Suprapubic skin (tissue), 4 donors: ENCODE results near the gene SCO2. TPM values are rescaled to one million over a fixed set of nuclear protein-coding genes. Genes with fewer than 3 reads are reported as not detected.

Source experiments
- DNase-seq, 2 donors: peaks; one replicate each; pipeline ENCODE4 v3.0.0-alpha.2; 2019; ENCODE audit warnings: low spot score in 2 of 2
- H3K27ac ChIP-seq: fragments of 200-600 bp; sonication (generic); one replicate; pipeline ENCODE4 v1.5.1; 2019
- H3K27me3 ChIP-seq: fragments of 200-600 bp; sonication (generic); one replicate; pipeline ENCODE4 v1.5.1; 2019
- H3K36me3 ChIP-seq: fragments of 200-600 bp; sonication (generic); one replicate; pipeline ENCODE4 v1.5.1; 2019
- H3K4me1 ChIP-seq: fragments of 200-600 bp; sonication (generic); one replicate; pipeline ENCODE4 v1.5.1; 2019
- H3K4me3 ChIP-seq: fragments of 200-600 bp; sonication (generic); one replicate; pipeline ENCODE4 v1.5.1; 2019; ENCODE audit warnings: mild to moderate bottlenecking
- H3K9me3 ChIP-seq: fragments of 200-600 bp; sonication (generic); one replicate; pipeline ENCODE4 v1.5.1; 2019
- EP300 ChIP-seq: sonication (generic); formaldehyde crosslinking; IDR thresholded peaks from one replicate; pipeline ENCODE4 v1.6.1; 2017; ENCODE audit warnings: antibody characterized with exemption
- POLR2A ChIP-seq, 2 donors: fragments of 450-650 bp; IDR thresholded peaks; one replicate each; pipeline ENCODE4 v1.6.1; 2017; ENCODE audit warnings: antibody characterized with exemption in 2 of 2, mild to moderate bottlenecking in 2 of 2, moderate library complexity in 2 of 2
- POLR2AphosphoS5 ChIP-seq, 3 donors: sonication (generic); formaldehyde crosslinking; IDR thresholded peaks; one replicate each; pipeline ENCODE4 v1.6.1; 2017; ENCODE audit warnings: antibody characterized with exemption in 3 of 3
- WGBS: methylation state at CpG from one replicate; pipeline ENCODE4 v1.1.5; 2018; 5-methylcytosine and 5-hydroxymethylcytosine counted together
- total RNA-seq, 4 donors: library from RNA; depleted of rRNA; stranded (reverse); fragments of >200 nt; gene quantifications; one replicate each; pipeline ENCODE4 v1.1.0, GENCODE V29; 2016
- TF ChIP-seq, protein P1 (sequence below), 2 donors: fragments of 200-600 bp in 1 of 2; fragments of 450-650 bp in 1 of 2; sonication (generic) in 1 of 2; IDR thresholded peaks; one replicate each; pipeline ENCODE4 v1.5.1; 2016 to 2019; ENCODE audit warnings: antibody characterized with exemption in 2 of 2, mild to moderate bottlenecking in 1 of 2, moderate library complexity in 1 of 2

Gene SCO2
- total RNA-seq, 4 donors from 2014 or later = 1.7 to 7.9 (median 4.7) TPM; not detected in 1

DNA sequence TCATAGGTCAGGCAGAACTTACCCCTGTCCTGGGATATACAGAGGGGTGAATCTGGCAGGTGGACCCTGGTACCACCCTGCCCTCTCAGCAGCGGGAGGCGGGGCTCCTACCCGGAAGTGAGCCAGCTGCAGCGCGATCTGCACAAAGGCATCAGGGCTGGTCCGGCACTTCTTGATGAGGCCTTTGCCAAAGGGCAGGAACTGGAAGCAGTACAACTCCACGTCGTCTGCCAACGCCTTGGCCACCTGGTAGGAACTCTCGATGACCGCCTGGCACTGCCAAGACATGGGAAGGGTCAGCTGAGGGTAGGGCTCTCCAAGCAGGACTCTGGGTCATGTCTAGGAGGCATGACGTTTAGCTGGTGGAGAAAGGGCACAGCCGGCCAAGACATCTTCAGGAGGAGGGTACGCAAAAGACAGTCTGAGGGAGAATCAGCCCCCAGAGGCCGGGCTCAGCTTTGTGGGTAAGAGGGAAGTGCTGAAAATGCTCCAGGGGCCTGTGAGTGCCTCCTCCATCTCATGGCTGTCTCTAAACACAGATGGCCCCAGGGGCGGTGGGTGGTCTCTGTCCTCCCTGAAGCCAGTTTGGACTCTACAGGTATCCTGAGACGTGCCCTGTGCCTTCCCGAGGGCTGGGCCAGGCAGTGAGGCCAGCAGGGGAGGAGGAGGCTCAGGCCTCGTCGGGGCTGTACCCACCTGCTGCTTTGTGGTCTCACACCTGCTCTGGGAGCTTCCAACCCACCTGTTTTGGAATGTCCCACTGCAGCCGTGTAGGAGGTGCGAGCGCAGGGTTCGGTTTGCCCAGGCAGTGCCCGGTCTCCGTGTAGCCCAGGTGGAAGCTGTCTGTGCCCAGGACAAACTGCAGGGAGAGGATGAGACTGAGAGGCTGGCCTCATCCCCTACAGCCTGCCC is 46.1 kb upstream of the SCO2 start:
- H3K27me3 ChIP-seq = no peaks in the 10 kb centered on the region
- H3K4me1 ChIP-seq = no peaks in the 10 kb centered on the region
- no peak overlapping the region for H3K4me3 ChIP-seq
- WGBS = 84% methylated on average over 14 of the region's 26 CpGs
- H3K27ac ChIP-seq = no peak overlapping the region
- DNase-seq = peak in 1 of 2 donors; percentile 55
- TF ChIP-seq POLR2A (IDR thresholded peaks at IDR 0.05) (no peak), POLR2AphosphoS5 (IDR thresholded peaks at IDR 0.05) (no peak), EP300 (no peak)
- TF ChIP-seq, protein P1, sequence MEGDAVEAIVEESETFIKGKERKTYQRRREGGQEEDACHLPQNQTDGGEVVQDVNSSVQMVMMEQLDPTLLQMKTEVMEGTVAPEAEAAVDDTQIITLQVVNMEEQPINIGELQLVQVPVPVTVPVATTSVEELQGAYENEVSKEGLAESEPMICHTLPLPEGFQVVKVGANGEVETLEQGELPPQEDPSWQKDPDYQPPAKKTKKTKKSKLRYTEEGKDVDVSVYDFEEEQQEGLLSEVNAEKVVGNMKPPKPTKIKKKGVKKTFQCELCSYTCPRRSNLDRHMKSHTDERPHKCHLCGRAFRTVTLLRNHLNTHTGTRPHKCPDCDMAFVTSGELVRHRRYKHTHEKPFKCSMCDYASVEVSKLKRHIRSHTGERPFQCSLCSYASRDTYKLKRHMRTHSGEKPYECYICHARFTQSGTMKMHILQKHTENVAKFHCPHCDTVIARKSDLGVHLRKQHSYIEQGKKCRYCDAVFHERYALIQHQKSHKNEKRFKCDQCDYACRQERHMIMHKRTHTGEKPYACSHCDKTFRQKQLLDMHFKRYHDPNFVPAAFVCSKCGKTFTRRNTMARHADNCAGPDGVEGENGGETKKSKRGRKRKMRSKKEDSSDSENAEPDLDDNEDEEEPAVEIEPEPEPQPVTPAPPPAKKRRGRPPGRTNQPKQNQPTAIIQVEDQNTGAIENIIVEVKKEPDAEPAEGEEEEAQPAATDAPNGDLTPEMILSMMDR (IDR thresholded peaks at IDR 0.05) = no peak
- H3K36me3 ChIP-seq = peaks cover 29% of the 10 kb centered on the region
- H3K9me3 ChIP-seq = no peaks in the 10 kb centered on the region

DNA sequence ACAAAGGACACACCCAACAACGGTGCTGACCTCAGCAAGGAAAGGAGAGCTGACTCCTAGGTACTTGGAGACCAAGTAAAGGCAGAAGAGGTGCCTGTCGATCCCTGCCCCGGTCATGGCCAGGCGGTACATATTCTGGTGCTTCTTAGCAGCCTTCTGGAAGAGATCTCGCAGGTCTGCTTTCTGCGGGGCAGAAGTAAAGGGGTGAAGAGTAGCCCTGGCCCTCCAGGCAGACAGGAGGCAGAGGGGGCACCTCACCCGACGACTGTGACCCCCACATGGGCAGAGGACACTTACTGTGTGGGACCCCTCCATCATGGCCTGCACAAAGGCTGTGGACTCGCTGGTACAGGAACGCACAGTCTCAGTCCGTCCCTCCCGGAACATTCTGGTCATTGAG is 45.5 kb upstream of the SCO2 start:
- TF ChIP-seq, protein P1 (IDR thresholded peaks at IDR 0.05) = no peak
- no peak for TF ChIP-seq POLR2A (IDR thresholded peaks at IDR 0.05)
- TF ChIP-seq EP300 = no peak
- TF ChIP-seq POLR2AphosphoS5 (IDR thresholded peaks at IDR 0.05) = no peak
- peaks cover 29% of the 10 kb centered on the region for H3K36me3 ChIP-seq
- no peaks in the 10 kb centered on the region for H3K4me1 ChIP-seq
- H3K4me3 ChIP-seq = no peak overlapping the region
- H3K27me3 ChIP-seq = no peaks in the 10 kb centered on the region
- no peak overlapping the region for H3K27ac ChIP-seq
- H3K9me3 ChIP-seq = no peaks in the 10 kb centered on the region
- peak in 1 of 2 donors; percentile 47 for DNase-seq
- WGBS = 92% methylated on average over 10 of the region's 12 CpGs

DNA sequence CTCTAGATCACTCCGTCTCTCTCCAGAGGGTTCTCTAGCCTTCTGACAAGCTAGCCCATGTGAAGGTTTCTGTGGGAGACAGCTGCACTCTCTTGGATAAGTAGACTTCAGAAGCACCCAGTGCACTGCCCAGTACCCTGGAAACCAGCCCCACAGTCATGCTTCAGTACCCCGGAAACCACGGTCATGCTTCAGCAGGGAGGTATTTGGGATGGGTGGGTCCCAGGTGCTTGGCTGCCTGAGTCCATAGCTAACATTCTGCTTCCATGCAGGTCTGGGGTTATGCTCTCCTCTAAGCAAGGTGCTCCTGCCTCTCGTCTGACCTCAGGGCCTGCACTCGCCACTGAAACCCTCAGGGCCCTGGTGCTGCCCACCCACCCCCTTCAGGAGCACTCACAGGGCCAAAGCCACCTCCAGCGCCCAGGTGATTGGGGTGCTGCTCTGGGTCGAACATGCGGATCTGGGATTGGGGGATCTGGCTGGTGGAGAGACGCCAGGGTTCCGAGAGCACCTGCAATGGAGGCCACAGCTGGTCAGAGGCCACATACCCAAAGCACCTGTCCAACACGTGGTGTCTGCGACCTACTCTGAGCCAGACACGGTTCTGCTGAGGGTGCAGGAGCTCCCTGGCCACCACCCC is 44.6 kb upstream of the SCO2 start:
- Histone ChIP-seq H3K27ac (no peak overlapping the region), H3K27me3 (no peaks in the 10 kb centered on the region), H3K4me3 (no peak overlapping the region), H3K9me3 (no peaks in the 10 kb centered on the region), H3K4me1 (no peaks in the 10 kb centered on the region), H3K36me3 (peaks cover 29% of the 10 kb centered on the region)
- peak in 1 of 2 donors; percentile 59 for DNase-seq
- TF ChIP-seq EP300 (no peak), POLR2AphosphoS5 (IDR thresholded peaks at IDR 0.05) (no peak), POLR2A (IDR thresholded peaks at IDR 0.05) (no peak)
- TF ChIP-seq, protein P1 (IDR thresholded peaks at IDR 0.05) = no peak
- WGBS = 94% methylated on average over 10 of the region's 13 CpGs

DNA sequence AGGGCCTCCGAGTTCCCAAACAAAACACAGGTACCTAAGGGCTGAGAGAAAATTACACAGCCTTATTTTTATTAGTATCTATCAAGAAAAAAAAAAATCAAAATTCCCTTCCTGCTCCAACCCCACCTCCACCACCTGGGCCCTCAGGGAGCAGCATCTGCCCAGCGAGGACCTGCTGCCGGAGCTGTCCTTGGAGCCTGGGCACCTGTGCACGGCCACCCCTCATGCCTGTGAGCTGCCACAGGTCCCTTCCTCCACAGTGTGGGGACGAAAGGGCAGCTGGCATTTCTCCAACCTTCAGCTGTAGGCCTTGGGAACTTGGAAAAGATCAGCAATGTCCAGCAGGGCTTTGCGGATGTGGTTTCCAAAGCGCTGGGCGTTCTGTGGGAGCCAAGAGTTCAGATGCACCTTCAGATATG is 43.7 kb upstream of the SCO2 start:
- WGBS = 93% methylated on average over 8 of the region's 8 CpGs

More for the DNA sequence above, 43.7 kb upstream of the SCO2 start:
- Histone ChIP-seq H3K4me3 (no peak overlapping the region), H3K4me1 (no peaks in the 10 kb centered on the region), H3K36me3 (peaks cover 29% of the 10 kb centered on the region), H3K27me3 (no peaks in the 10 kb centered on the region), H3K9me3 (no peaks in the 10 kb centered on the region), H3K27ac (no peak overlapping the region)
- TF ChIP-seq, protein P1 (IDR thresholded peaks at IDR 0.05) = no peak
- no peak for TF ChIP-seq POLR2A (IDR thresholded peaks at IDR 0.05)
- no peak for TF ChIP-seq EP300
- TF ChIP-seq POLR2AphosphoS5 (IDR thresholded peaks at IDR 0.05) = no peak
- DNase-seq = no peak
